GM19043 (cell line): Measurements from ENCODE around the gene GH2.
"Not testable (repeated sequence)": the region's sequence is repeated elsewhere in the genome, so short reads cannot be mapped to it uniquely, and the experiment has no call there.

Source experiments
- ATAC-seq: cut with Tn5 transposase; IDR thresholded peaks from one replicate; pipeline ENCODE4 v1.9.1; 2021; ENCODE audit warnings: low read depth; ENCODE audit not compliant: unreplicated experiment

GH2 gene

DNA sequence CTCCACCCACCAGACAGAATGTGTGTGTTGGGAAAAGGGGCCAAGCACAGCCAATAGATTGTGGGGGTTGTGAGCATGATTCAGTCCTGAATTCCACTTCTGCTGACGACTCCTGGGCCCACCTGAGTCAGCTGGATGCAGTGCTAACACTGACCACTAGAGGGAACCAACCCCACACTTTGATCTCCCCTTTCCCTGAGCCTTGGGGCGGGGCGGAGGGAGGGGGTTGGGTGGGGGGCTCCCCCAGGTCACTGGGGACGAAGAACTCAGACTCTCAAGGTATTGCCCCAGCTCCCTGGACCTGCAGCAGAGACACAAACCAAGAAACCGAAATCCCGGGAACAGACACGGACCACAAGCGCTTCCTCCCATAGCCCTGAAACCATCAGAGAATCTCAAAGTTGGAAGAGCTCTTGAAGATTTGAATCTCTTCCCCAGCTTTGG is 29.9 kb upstream of the GH2 start:
- ATAC-seq = no peak

- ATAC-seq = no peak
These were observed 29.4 kb upstream of the GH2 start, which contains the start of gene CSHL1 for GRCh38 chr17:63911041-63911635. Gene CSHL1 (minus strand): TSS chr17:63911258. CDS start chr17:63911196, 62 bp downstream.

DNA sequence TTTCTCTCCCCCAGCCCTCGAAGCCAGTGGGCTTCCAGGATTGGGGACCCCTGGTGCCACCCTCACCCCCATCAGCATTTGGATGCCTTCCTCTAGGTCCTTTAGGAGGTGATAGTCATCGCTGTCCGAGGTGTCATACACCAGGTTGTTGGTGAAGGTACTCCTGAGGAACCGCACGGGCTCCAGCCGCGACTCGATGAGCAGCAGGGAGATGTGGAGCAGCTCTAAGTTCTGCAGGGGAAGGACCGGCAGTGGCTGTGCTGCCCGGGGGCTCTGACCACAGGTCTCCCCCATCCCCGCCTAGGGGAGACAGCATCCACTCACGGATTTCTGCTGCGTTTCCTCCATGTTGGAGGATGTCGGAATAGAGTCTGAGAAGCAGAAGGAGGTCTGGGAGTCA is 28.4 kb upstream of the GH2 start:
- no peak for ATAC-seq

DNA sequence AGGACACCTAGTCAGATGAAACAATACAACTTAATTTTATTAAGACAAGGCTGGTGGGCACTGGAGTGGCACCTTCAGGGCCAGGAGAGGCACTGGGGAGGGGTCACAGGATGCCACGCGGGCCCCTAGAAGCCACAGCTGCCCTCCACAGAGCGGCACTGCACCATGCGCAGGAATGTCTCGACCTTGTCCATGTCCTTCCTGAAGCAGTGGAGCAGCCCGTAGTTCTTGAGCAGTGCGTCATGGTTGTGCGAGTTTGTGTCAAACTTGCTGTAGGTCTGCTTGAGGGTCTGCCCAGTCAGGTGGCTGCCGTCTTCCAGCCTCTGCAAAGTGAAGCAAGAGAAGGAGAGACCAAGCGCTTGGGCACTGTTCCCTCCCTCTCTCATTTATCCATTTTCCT is 27.8 kb upstream of the GH2 start:
- ATAC-seq = not testable (repeated sequence)

DNA sequence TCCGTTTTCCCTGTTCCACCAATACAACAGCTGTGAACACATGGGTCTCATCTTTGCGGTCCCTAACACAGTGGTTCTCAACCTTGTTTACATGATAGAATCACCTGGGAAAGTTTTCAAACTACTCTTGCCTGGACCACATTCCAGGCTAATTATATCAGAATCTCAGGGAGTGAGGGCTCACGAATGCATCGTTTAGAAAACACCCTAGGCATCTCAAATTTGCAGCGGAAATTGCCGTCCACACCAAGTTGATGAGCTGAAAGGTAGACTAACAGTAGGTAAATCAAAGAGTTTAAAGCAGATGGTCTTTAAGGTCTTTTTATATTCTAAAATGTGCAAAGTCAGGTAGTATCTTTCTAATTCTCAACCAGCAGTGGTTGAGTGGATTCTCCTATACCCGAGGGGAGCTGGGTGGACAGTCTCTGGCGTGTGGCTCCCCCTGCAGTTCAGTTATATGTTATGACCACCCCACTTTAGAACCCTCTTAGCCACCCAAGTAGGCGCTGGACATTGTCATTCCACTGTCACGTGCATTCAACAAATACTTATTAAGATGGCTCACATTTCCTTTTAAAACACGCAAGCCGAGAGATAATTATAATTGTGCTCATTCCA is 25.5 kb upstream of the GH2 start:
- ATAC-seq = not testable (repeated sequence)

DNA sequence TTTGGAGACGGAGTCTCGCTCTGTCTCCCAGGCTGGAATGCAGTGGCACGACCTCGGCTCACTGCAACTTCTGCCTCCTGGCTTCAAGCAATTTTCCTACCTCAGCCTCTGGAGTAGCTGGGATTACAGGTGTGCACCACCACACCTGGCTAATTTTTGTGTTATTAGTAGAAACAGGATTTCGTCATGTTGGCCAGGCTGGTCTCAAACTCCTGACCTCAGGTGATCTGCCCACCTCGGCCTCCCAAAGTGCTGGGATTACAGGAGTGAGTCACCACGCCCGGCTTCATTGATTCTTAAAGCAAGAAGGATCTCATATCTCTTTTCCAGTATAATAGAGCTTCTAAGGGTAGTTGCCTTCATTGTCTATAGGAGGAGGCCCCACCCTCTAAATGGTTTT is 23.1 kb upstream of the GH2 start:
- not testable (repeated sequence) for ATAC-seq

- ATAC-seq = not testable (repeated sequence)
These were observed 22.1 kb upstream of the GH2 start for GRCh38 chr17:63903787-63904201.

DNA sequence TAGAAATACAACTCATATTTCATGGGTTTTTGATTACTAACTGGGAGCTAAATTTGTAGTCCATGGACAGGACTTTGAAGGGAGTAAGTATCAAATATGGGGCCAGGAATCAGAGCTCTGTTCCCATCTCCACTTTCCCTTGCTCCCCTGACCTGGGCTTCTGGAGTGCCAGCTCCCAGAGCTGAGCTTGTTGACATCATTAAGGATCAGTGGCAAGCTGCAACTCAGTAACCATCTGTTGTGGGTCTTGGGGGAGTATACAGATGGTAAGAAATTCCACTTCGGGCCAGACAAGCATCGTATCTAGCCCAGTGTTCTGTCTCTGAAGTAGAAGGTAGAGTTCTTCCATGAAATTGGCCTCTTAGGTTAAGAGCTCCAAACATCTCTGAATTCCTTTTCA is 20.2 kb upstream of the GH2 start:
- not testable (repeated sequence) for ATAC-seq

DNA sequence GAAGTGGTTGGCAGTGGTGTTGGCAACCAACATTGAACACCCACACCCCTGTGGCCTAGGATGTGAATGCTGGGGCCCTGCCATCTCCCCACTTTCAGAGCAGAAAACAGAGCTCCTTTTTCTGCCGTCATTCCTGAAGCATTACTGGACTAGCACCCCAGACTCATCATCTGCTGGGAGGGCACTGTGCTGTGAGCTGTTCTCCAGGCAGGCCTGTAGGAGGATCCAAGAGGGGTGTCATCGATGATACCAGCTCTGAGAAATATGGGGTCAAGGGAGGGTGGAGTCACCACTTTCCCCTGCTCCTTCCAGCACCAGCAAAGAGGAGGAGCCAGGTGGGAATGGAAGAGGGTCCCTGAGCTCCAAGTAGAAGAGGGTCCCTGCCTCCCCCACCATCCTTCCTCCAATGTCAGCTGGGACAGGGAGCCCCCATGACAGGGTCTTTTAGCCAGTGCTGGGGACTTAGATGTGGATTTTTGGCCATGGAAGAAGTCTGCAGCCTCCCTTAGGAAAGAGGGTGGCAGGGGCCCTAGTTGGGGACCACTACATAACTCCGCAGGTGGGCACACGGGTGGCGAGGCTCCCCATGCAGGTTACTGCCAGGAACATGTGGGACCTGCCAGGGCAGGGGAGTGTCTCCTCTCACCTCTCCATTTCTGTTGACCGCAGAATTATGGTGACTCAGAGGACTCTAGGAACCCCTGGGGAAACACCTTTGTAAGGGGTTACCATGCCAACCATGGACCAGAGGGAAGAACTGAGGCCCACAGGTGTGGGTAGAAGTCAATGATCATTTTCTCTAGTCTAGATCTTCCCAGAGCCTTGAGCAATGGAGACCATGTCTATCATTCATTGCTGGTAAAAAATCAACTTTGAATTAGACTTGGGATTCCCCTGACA is 17.4 kb upstream of the GH2 start:
- not testable (repeated sequence) for ATAC-seq

GRCh38 chr17:63896524-63897354 is 15.0 kb upstream of the GH2 start, which contains the start of gene CSH1:
Gene CSH1 (minus strand): TSS chr17:63896574. CDS start chr17:63896511, 63 bp downstream.
- ATAC-seq = not testable (repeated sequence)

DNA sequence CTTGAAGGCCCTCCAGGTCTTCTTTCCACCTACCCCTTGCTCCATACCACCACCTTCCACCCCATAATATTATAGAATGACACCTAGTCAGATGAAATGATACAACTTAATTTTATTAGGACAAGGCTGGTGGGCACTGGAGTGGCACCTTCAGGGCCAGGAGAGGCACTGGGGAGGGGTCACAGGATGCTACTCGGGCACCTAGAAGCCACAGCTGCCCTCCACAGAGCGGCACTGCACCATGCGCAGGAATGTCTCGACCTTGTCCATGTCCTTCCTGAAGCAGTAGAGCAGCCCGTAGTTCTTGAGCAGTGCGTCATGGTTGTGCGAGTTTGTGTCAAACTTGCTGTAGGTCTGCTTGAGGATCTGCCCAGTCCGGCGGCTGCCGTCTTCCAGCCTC is 13.1 kb upstream of the GH2 start:
- ATAC-seq = not testable (repeated sequence)

DNA sequence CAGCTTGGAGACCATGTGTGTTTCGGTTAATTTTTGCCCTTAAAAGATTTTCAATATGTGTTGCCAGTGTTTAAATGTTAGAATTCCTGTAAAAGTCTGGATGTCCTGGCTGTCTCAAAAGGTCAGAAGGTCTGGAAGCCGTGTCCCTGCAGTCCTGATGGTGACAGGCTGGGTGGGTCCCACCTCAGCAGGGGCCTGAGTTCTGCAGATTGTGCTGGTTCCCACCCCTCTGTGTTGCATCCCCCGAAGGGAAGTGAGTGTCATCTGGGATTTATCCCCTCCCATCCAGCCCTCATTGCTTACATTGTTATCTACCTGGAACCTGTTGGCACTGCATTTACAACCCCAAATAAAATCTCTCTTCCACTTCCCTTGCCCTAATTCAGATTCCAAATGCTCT is 12.3 kb upstream of the GH2 start:
- ATAC-seq = not testable (repeated sequence)

DNA sequence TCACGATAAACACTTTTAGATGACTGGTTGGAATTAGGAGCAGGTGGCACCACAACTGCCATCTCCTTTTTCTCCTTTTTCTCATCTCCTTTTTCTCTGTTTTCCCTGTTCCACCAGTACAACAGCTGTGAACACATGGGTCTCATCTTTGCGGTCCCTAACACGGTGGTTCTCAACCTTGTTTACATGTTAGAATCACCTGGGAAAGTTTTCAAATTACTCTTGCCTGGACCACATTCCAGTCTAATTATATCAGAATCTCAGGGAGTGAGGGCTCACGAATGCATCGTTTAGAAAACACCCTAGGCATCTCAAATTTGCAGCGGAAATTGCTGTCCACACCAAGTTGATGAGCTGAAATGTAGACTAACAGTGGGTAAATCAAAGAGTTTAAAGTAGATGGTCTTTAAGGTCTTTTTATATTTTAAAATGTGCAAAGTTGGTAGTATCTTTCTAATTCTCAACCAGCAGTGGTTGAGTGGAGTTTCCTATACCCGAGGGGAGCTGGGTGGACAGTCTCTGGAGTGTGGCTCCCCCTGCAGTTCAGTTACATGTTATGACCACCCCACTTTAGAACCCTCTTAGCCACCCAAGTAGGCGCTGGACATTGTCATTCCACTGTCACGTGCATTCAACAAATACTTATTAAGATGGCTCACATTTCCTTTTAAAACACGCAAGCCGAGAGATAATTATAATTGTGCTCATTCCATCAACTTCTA is 10.7 kb upstream of the GH2 start:
- not testable (repeated sequence) for ATAC-seq

- ATAC-seq = not testable (repeated sequence)
These were observed 7.5 kb upstream of the GH2 start for GRCh38 chr17:63889026-63889848.

DNA sequence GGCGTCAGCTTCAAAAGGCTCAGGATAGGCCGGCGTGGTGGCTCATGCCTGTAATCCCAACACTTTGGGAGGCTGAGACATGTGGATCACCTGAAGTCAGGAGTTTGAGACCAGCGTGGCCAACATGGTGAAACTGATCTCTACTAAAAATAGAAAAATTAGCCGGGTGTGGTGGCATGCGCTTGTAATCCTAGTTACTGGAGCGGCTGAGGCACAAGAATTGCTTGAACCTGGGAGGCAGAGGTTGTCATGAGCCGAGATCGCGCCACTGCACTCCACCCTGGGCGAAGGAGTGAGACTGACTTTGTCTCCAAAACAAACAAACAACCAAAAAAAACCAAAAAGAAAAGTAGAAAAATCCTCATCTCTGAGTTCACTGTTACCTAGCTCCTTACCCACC is 3.4 kb upstream of the GH2 start:
- not testable (repeated sequence) for ATAC-seq

GRCh38 chr17:63882626-63883126 is 932 bp upstream of the GH2 start:
- not testable (repeated sequence) for ATAC-seq

DNA sequence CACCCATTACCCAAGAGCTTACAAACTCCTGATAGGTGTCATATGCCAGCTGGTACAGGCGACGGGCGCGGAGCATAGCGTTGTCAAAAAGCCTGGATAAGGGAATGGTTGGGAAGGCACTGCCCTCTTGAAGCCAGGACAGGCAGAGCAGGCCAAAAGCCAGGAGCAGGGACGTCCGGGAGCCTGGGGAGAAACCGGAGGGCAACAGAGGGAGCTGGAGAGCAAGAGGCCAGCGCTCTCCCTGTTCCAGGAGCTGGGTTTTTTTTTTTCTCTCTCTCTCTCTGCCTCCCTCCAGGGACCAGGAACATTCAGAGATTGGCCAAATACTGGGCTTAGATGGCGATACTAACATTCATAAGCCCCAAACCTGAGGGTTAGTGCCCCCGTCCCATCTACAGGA is 407 bp downstream of the GH2 start:
- ATAC-seq = not testable (repeated sequence)

DNA sequence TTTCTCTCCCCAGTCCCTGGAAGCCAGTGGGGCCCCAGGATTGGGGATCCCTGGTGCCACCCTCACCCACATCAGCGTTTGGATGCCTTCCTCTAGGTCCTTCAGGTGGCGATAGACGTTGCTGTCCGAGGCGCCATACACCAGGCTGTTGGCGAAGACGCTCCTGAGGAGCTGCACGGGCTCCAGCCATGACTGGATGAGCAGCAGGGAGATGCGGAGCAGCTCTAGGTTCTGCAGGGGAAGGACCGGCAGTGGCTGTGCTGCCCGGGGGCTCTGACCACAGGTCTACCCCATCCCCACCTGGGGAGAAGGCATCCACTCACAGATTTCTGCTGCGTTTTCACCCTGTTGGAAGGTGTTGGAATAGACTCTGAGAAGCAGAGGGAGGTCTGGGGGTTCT is 1.0 kb downstream of the GH2 start:
- no peak for ATAC-seq

DNA sequence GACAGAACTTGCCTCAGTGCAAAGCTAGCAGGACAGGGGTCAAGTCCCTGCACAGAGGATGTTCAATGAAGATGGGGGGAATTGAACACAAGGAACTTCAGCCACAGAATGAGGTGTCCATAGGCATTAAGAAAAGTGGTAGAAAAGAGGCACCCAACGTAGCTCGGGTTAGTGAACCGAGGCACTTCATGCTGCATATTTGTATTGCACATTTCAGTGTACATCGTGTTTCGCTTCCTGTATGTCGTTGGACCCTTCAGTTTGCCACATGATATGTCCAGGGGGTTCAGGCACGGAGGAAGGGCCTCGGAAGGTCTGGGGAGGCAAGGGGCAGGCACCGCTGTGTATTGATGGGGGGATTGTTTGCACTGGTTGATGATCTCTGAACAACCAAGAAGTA is 3.3 kb downstream of the GH2 start:
- ATAC-seq = not testable (repeated sequence)
